OCI-LY1 (cell line): Measurements from ENCODE around the gene PI16.

Experiments
- H2AFZ ChIP-seq: fragments of 200-600 bp; sonication (generic), shearing (Covaris generic); 2 replicates; pipeline ENCODE4 v1.6.0; 2014; ENCODE audit warnings: antibody characterized with exemption, mild to moderate bottlenecking, low read length
- H3F3A ChIP-seq: fragments of 200-600 bp; sonication (generic), shearing (Covaris generic); 2 replicates; pipeline ENCODE4 v1.6.0; 2014; ENCODE audit warnings: mild to moderate bottlenecking, antibody characterized with exemption, low read length, moderate library complexity; ENCODE audit not compliant: insufficient read depth
- H3K27ac ChIP-seq: fragments of 200-600 bp; sonication (generic); 2 replicates; pipeline ENCODE4 v1.5.1; 2014; ENCODE audit warnings: low read length, mixed run types, mild to moderate bottlenecking, low read depth; ENCODE audit not compliant: poor library complexity, severe bottlenecking
- H3K27me3 ChIP-seq: fragments of 200-600 bp; sonication (generic); 2 replicates; pipeline ENCODE4 v1.6.0; 2014; ENCODE audit warnings: antibody characterized with exemption, mild to moderate bottlenecking, low read length, moderate library complexity; ENCODE audit not compliant: insufficient read depth
- H3K36me3 ChIP-seq: fragments of 200-600 bp; sonication (generic); 2 replicates; pipeline ENCODE4 v1.6.1; 2014; ENCODE audit warnings: mild to moderate bottlenecking, antibody characterized with exemption, low read length, moderate library complexity, mixed read lengths; ENCODE audit not compliant: insufficient read depth
- H3K4me1 ChIP-seq: fragments of 200-600 bp; sonication (generic); 2 replicates; pipeline ENCODE4 v1.5.1; 2014; ENCODE audit warnings: mild to moderate bottlenecking, low read length, moderate library complexity; ENCODE audit not compliant: insufficient read depth, severe bottlenecking
- H3K4me2 ChIP-seq: fragments of 200-600 bp; sonication (generic), shearing (Covaris generic); 2 replicates; pipeline ENCODE4 v1.6.1; 2014; ENCODE audit warnings: low read length
- H3K4me3 ChIP-seq: fragments of 200-600 bp; sonication (generic); 2 replicates; pipeline ENCODE4 v1.5.1; 2014; ENCODE audit warnings: low read length, low read depth, mild to moderate bottlenecking, mixed read lengths; ENCODE audit not compliant: poor library complexity, severe bottlenecking
- H3K79me2 ChIP-seq: fragments of 200-600 bp; shearing (Covaris generic); 2 replicates; pipeline ENCODE4 v1.6.1; 2016; ENCODE audit warnings: mixed run types, low read length, mixed read lengths; ENCODE audit not compliant: insufficient read depth
- H3K9ac ChIP-seq: fragments of 200-600 bp; sonication (generic), shearing (Covaris generic); 2 replicates; pipeline ENCODE4 v1.6.1; 2014; ENCODE audit warnings: mild to moderate bottlenecking, low read length, mixed read lengths
- H3K9me2 ChIP-seq: fragments of 200-600 bp; sonication (generic), shearing (Covaris generic); 2 replicates; pipeline ENCODE4 v1.6.1; 2014; ENCODE audit warnings: low read depth, mild to moderate bottlenecking, low read length, mixed read lengths
- H3K9me3 ChIP-seq: fragments of 200-600 bp; shearing (Covaris generic); 2 replicates; pipeline ENCODE4 v1.6.1; 2014; ENCODE audit warnings: low read length, mixed read lengths
- H4K20me1 ChIP-seq: fragments of 200-600 bp; sonication (generic), shearing (Covaris generic); 2 replicates; pipeline ENCODE4 v1.6.0; 2016; ENCODE audit warnings: mild to moderate bottlenecking, low read length; ENCODE audit not compliant: insufficient read depth
- CTCF ChIP-seq: fragments of 200-600 bp; sonication (generic), shearing (Covaris generic); IDR thresholded peaks from 2 replicates; pipeline ENCODE4 v1.5.1; 2017; ENCODE audit warnings: mild to moderate bottlenecking, antibody characterized with exemption, low read length, moderate library complexity, mixed read lengths
- EZH2 ChIP-seq: fragments of 200-600 bp; sonication (generic), shearing (Covaris generic); IDR thresholded peaks from 2 replicates; pipeline ENCODE4 v1.8.0; 2017; ENCODE audit warnings: borderline replicate concordance, mixed run types, mild to moderate bottlenecking, antibody characterized with exemption, low read length, moderate library complexity, mixed read lengths

PI16 gene

DNA sequence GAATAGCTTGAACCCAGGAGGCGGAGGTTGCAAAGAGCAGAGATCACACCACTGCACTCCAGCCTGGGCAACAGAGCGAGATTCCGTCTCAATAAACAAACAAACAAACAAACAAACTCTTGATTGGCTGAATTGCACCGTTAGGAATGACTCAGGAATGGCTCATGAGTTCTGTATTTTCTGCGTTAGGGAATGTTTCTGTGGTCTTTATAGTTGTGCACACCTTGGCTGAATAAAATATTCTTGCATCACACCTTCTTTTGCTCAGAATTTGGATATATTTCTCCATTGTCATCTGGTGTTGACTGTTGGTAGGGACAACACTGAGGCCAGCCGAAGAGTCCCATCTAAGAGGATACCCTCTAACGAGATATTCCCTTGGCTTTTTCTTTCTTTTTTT lies 19.6 kb upstream of the PI16 start:
- H3K79me2 ChIP-seq: no peaks in the 10 kb centered on the region
- no peak overlapping the region for H2AFZ ChIP-seq
- peaks cover 5% of the 10 kb centered on the region; the same call in 1 of the 2 replicates for H3K27me3 ChIP-seq
- H4K20me1 ChIP-seq: no peaks in the 10 kb centered on the region
- no peaks in the 10 kb centered on the region for H3K36me3 ChIP-seq
- H3K9me2 ChIP-seq: no peaks in the 10 kb centered on the region
- H3K9me3 ChIP-seq: no peaks in the 10 kb centered on the region
- H3K4me1 ChIP-seq: no peaks in the 10 kb centered on the region
- H3K27ac ChIP-seq: no peak overlapping the region
- H3K4me3 ChIP-seq: no peak overlapping the region
- no peaks in the 10 kb centered on the region for H3F3A ChIP-seq
- no peak overlapping the region for H3K4me2 ChIP-seq
- no peak for TF ChIP-seq CTCF
- no peak for TF ChIP-seq EZH2
- H3K9ac ChIP-seq: no peak overlapping the region

- Histone ChIP-seq H2AFZ (no peak overlapping the region), H3F3A (no peaks in the 10 kb centered on the region), H3K27ac (no peak overlapping the region), H3K9ac (no peak overlapping the region), H3K79me2 (no peaks in the 10 kb centered on the region), H3K27me3 (peaks cover 5% of the 10 kb centered on the region; the same call in 1 of the 2 replicates), H3K4me3 (no peak overlapping the region), H3K4me1 (no peaks in the 10 kb centered on the region), H3K36me3 (no peaks in the 10 kb centered on the region), H3K9me2 (no peaks in the 10 kb centered on the region), H3K4me2 (no peak overlapping the region), H3K9me3 (no peaks in the 10 kb centered on the region), H4K20me1 (no peaks in the 10 kb centered on the region)
- TF ChIP-seq EZH2 (no peak), CTCF (no peak)
Observed at GRCh38 chr6:36936824-36937223, 17.7 kb upstream of the PI16 start.

GRCh38 chr6:36937896-36938295 lies 16.6 kb upstream of the PI16 start:
- H3K9me2 ChIP-seq: no peaks in the 10 kb centered on the region
- H3K36me3 ChIP-seq: no peaks in the 10 kb centered on the region
- no peaks in the 10 kb centered on the region for H3K79me2 ChIP-seq
- no peak overlapping the region for H3K4me3 ChIP-seq
- H3F3A ChIP-seq: no peaks in the 10 kb centered on the region
- H3K4me2 ChIP-seq: no peak overlapping the region
- H3K4me1 ChIP-seq: no peaks in the 10 kb centered on the region
- no peak overlapping the region for H3K27ac ChIP-seq
- TF ChIP-seq EZH2 (no peak), CTCF (no peak)
- H3K9me3 ChIP-seq: no peaks in the 10 kb centered on the region
- peaks cover 5% of the 10 kb centered on the region; the same call in 1 of the 2 replicates for H3K27me3 ChIP-seq
- no peak overlapping the region for H3K9ac ChIP-seq
- no peak overlapping the region for H2AFZ ChIP-seq
- H4K20me1 ChIP-seq: no peaks in the 10 kb centered on the region
